ENCODE data around the gene PSMC6.

The PSMC6 gene

GRCh38 chr14:52683985-52684520 lies 22.9 kb upstream of the PSMC6 start:
- no peak overlapping the region for H3K4me3 ChIP-seq (ENCODE audit: control insufficient read depth, low read depth, low read length)
- no peak for DNase-seq (ENCODE audit: low read depth)
- TF ChIP-seq CTCF (conservative IDR thresholded peaks at IDR 0.05; ENCODE audit: control insufficient read depth, insufficient read depth, low read depth, low read length) = no peak

GRCh38 chr14:52686176-52686575 lies 20.8 kb upstream of the PSMC6 start:
- H3K4me3 ChIP-seq (ENCODE audit: control insufficient read depth, low read depth, low read length) = no peak overlapping the region
- DNase-seq (ENCODE audit: low read depth) = no peak
- no peak for TF ChIP-seq CTCF (conservative IDR thresholded peaks at IDR 0.05; ENCODE audit: control insufficient read depth, insufficient read depth, low read depth, low read length)

GRCh38 chr14:52690983-52691760 lies 15.8 kb upstream of the PSMC6 start:
- DNase-seq (ENCODE audit: low read depth) = no peak
- no peak for TF ChIP-seq CTCF (conservative IDR thresholded peaks at IDR 0.05; ENCODE audit: control insufficient read depth, insufficient read depth, low read depth, low read length)
- H3K4me3 ChIP-seq (ENCODE audit: control insufficient read depth, low read depth, low read length) = no peak overlapping the region

GRCh38 chr14:52692248-52692962 lies 14.6 kb upstream of the PSMC6 start:
- TF ChIP-seq CTCF (conservative IDR thresholded peaks at IDR 0.05; ENCODE audit: control insufficient read depth, insufficient read depth, low read depth, low read length) = no peak
- no peak overlapping the region for H3K4me3 ChIP-seq (ENCODE audit: control insufficient read depth, low read depth, low read length)
- peak; percentile 79 for DNase-seq (ENCODE audit: low read depth)

- H3K4me3 ChIP-seq (ENCODE audit: control insufficient read depth, low read depth, low read length) = no peak overlapping the region
- no peak for TF ChIP-seq CTCF (conservative IDR thresholded peaks at IDR 0.05; ENCODE audit: control insufficient read depth, insufficient read depth, low read depth, low read length)
- DNase-seq (ENCODE audit: low read depth) = no peak
These were observed 14.0 kb upstream of the PSMC6 start for GRCh38 chr14:52693036-52693435.

GRCh38 chr14:52693532-52693931 lies 13.5 kb upstream of the PSMC6 start:
- H3K4me3 ChIP-seq (ENCODE audit: control insufficient read depth, low read depth, low read length) = no peak overlapping the region
- DNase-seq (ENCODE audit: low read depth) = no peak
- TF ChIP-seq CTCF (conservative IDR thresholded peaks at IDR 0.05; ENCODE audit: control insufficient read depth, insufficient read depth, low read depth, low read length) = no peak
